MM.1S (cell line): Measurements from ENCODE around the gene GPSM1.

ENCODE experiments used
- DNase-seq: peaks from one replicate; pipeline ENCODE4 v3.0.0-alpha.2; 2015
- H2AFZ ChIP-seq: fragments of 300-600 bp; sonication (generic); 2 replicates; pipeline ENCODE4 v1.6.0; 2016; ENCODE audit warnings: antibody characterized with exemption, low read length
- H3F3A ChIP-seq: fragments of 300-600 bp; sonication (generic); 2 replicates; pipeline ENCODE4 v1.6.1; 2016; ENCODE audit warnings: mild to moderate bottlenecking, antibody characterized with exemption, low read length, moderate library complexity, mixed read lengths; ENCODE audit not compliant: insufficient read depth
- H3K27ac ChIP-seq: fragments of 300-600 bp; sonication (generic); 2 replicates; pipeline ENCODE4 v1.5.1; 2016; ENCODE audit warnings: mild to moderate bottlenecking, low read length
- H3K27me3 ChIP-seq: fragments of 300-600 bp; sonication (generic); replicated peaks from 2 replicates; pipeline ENCODE4 v1.6.0; 2016; ENCODE audit warnings: low read length; ENCODE audit not compliant: insufficient read depth
- H3K36me3 ChIP-seq: fragments of 300-600 bp; sonication (generic); replicated peaks from 2 replicates; pipeline ENCODE4 v1.6.1; 2016; ENCODE audit warnings: mild to moderate bottlenecking, low read length, mixed read lengths; ENCODE audit not compliant: insufficient read depth
- H3K4me1 ChIP-seq: fragments of 300-600 bp; sonication (generic); 2 replicates; pipeline ENCODE4 v1.6.1; 2016; ENCODE audit warnings: low read length, mixed read lengths
- H3K4me2 ChIP-seq: fragments of 300-600 bp; sonication (generic); 2 replicates; pipeline ENCODE4 v1.6.0; 2016; ENCODE audit warnings: low read depth, low read length
- H3K4me3 ChIP-seq: fragments of 300-600 bp; sonication (generic); 2 replicates; pipeline ENCODE4 v1.5.1; 2016; ENCODE audit warnings: low read length, mixed read lengths
- H3K79me2 ChIP-seq: fragments of 300-600 bp; sonication (generic); 2 replicates; pipeline ENCODE4 v1.6.1; 2016; ENCODE audit warnings: mixed run types, low read length, mixed read lengths
- H3K9ac ChIP-seq: fragments of 300-600 bp; sonication (generic); 2 replicates; pipeline ENCODE4 v1.6.1; 2016; ENCODE audit warnings: low read length, mixed read lengths
- H3K9me2 ChIP-seq: fragments of 300-600 bp; sonication (generic); replicated peaks from 2 replicates; pipeline ENCODE4 v1.6.1; 2016; ENCODE audit warnings: mild to moderate bottlenecking, low read length, mixed read lengths; ENCODE audit not compliant: insufficient read depth
- H3K9me3 ChIP-seq: fragments of 300-600 bp; sonication (generic); replicated peaks from 2 replicates; pipeline ENCODE4 v1.6.1; 2016; ENCODE audit warnings: mild to moderate bottlenecking, low read length, mixed read lengths; ENCODE audit not compliant: insufficient read depth
- H4K20me1 ChIP-seq: fragments of 300-600 bp; sonication (generic); 2 replicates; pipeline ENCODE4 v1.6.1; 2016; ENCODE audit warnings: mild to moderate bottlenecking, low read length, moderate library complexity, mixed read lengths; ENCODE audit not compliant: insufficient read depth
- CTCF ChIP-seq: fragments of 300-600 bp; sonication (generic); IDR thresholded peaks from 2 replicates; pipeline ENCODE4 v1.5.1; 2016; ENCODE audit warnings: antibody characterized with exemption, low read length, mixed read lengths
- EZH2 ChIP-seq: fragments of 300-600 bp; sonication (generic); optimal IDR thresholded peaks from 2 replicates; pipeline ENCODE3; 2017; ENCODE audit warnings: low read depth, mild to moderate bottlenecking, antibody characterized with exemption, low read length, mixed read lengths
- EZH2phosphoT487 ChIP-seq: fragments of 300-600 bp; sonication (generic); IDR thresholded peaks from 2 replicates; pipeline ENCODE4 v1.6.1; 2018; ENCODE audit warnings: antibody characterized with exemption, low read length

GPSM1 gene

GRCh38 chr9:136302527-136302926, 24.8 kb upstream of the GPSM1 start:
- no peak overlapping the region for H3K27ac ChIP-seq
- TF ChIP-seq EZH2, result no peak
- no peak for TF ChIP-seq EZH2phosphoT487
- TF ChIP-seq CTCF, result no peak

GRCh38 chr9:136303066-136303824, 24.1 kb upstream of the GPSM1 start:
- no peak for DNase-seq
- H3K27ac ChIP-seq, result no peak overlapping the region
- no peaks in the 10 kb centered on the region for H3K79me2 ChIP-seq
- no peak for TF ChIP-seq CTCF
- no peak for TF ChIP-seq EZH2
- TF ChIP-seq EZH2phosphoT487, result no peak
- no peaks in the 10 kb centered on the region for H3F3A ChIP-seq
- no peaks in the 10 kb centered on the region for H4K20me1 ChIP-seq
- peaks cover 93% of the 10 kb centered on the region for H3K27me3 ChIP-seq
- H3K9me3 ChIP-seq, result no peaks in the 10 kb centered on the region
- no peaks in the 10 kb centered on the region for H3K9me2 ChIP-seq
- H3K4me1 ChIP-seq, result no peaks in the 10 kb centered on the region
- no peaks in the 10 kb centered on the region for H3K36me3 ChIP-seq
- no peak overlapping the region for H2AFZ ChIP-seq
- no peak overlapping the region for H3K9ac ChIP-seq
- H3K4me2 ChIP-seq, result no peak overlapping the region
- no peak overlapping the region for H3K4me3 ChIP-seq

More at GRCh38 chr9:136302527-136302926, 24.8 kb upstream of the GPSM1 start:
- no peaks in the 10 kb centered on the region for H3K36me3 ChIP-seq
- no peak overlapping the region for H3K9ac ChIP-seq
- H3K27me3 ChIP-seq, result peaks cover 93% of the 10 kb centered on the region
- no peaks in the 10 kb centered on the region for H3K9me3 ChIP-seq
- H3K4me3 ChIP-seq, result no peak overlapping the region
- H4K20me1 ChIP-seq, result no peaks in the 10 kb centered on the region
- no peaks in the 10 kb centered on the region for H3K79me2 ChIP-seq
- H3F3A ChIP-seq, result peaks cover under 1% of the 10 kb centered on the region; the same call in 1 of the 2 replicates
- H2AFZ ChIP-seq, result no peak overlapping the region
- H3K9me2 ChIP-seq, result no peaks in the 10 kb centered on the region
- no peak for DNase-seq
- H3K4me1 ChIP-seq, result no peaks in the 10 kb centered on the region
- no peak overlapping the region for H3K4me2 ChIP-seq

- no peak within 1 kb of the TSS for H2AFZ ChIP-seq
- H3K9me2 ChIP-seq, result no peaks in the 10 kb centered on the region
- H3K9me3 ChIP-seq, result no peaks in the 10 kb centered on the region
- DNase-seq, result no peak
- H3K9ac ChIP-seq, result no peak within 1 kb of the TSS
- H3K4me1 ChIP-seq, result no peaks in the 10 kb centered on the region
- no peaks in the 10 kb centered on the region for H3F3A ChIP-seq
- peaks cover 93% of the 10 kb centered on the region for H3K27me3 ChIP-seq
- H3K4me2 ChIP-seq, result no peak within 1 kb of the TSS
- no peaks in the 10 kb centered on the region for H3K79me2 ChIP-seq
- H3K27ac ChIP-seq, result no peak within 1 kb of the TSS
- TF ChIP-seq EZH2phosphoT487 (no peak), CTCF (no peak), EZH2 (no peak)
- H3K36me3 ChIP-seq, result no peaks in the 10 kb centered on the region
- no peak within 1 kb of the TSS for H3K4me3 ChIP-seq
- H4K20me1 ChIP-seq, result no peaks in the 10 kb centered on the region
Observed at GRCh38 chr9:136303825-136304416, 23.4 kb upstream of the GPSM1 start, which contains the start of gene CCDC187. CCDC187 (minus strand) TSS chr9:136304094; CDS start chr9:136303830, 264 bp downstream.
